Posterior cingulate gyrus (tissue), 11 donors: Measurements from ENCODE around the gene DIP2C.
"Not testable (repeated sequence)": the region's sequence is repeated elsewhere in the genome, so short reads cannot be mapped to it uniquely, and the experiment has no call there.

Experiments
- DNase-seq, 10 donors: peaks; one replicate each; pipeline versions ENCODE4 v3.0.0 to v3.0.0-alpha.2; 2020 to 2021; ENCODE audit warnings: mixed read lengths in 3 of 10
- intact Hi-C: fragments of 100-400 bp; cut with DNase I; formaldehyde crosslinking; loops from one replicate; pipeline ENCODE4 v1.15.1; 2023

DIP2C gene

DNA sequence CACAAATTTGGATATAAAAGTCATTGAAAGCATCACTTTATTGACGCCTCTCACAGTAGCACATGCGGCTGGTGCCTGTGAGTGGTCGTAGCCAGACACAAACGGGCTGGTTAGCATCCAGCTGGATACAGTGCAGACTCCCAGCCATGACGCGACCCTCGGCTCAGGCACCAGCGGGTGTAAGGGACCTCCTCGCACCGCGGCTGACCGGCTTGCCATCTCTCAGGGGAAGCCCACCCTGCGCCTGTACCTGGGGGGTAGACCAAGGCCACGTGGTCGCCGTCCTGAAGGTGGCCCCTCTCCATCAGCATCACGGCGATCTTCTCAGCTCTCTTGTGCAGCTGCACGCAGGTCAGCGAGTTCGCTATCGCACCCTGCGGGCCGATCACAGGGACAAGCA, 340.4 kb downstream of the DIP2C start:
- DNase-seq: peak in 1 of 10 donors; percentile 74
- intact Hi-C loops: no loop called here

DNA sequence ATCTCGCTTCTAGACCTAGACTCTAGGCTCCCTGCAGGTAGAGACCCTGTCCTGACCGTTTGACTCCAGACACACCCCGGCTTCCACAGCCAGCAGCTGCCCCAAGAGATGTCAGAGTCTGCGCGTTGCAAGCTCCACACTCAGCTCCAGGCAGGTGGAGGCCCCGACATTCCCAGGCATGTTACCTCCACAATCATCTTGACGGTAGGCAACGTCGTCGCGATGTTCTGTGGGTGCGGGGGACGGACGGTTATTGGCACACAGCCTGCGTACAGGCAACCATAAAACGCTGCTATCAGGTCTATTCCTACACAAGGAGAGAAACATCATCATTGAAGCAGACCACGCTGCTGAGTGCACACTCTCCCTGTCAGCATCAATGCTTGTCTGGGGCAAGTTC, 341.0 kb downstream of the DIP2C start:
- peak in 1 of 10 donors; percentile 63 for DNase-seq
- intact Hi-C loops: no loop called here

DNA sequence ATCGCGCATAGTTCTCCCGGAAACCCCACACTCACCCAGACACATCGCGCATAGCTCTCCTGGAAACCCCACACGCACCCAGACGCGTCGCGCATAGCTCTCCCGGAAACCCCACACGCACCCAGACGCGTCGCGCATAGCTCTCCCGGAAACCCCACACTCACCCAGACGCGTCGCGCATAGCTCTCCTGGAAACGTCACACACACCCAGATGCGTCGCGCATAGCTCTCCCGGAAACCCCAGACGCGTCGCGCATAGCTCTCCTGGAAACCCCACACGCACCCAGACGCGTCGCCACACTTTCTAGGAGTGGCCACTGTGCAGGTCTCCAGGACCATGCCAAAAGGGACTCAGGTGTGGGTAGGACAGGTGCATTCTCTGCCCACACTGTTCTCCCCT, 341.7 kb downstream of the DIP2C start:
- intact Hi-C loops: not testable (repeated sequence)
- peak in 1 of 10 donors; percentile 54 for DNase-seq

DNA sequence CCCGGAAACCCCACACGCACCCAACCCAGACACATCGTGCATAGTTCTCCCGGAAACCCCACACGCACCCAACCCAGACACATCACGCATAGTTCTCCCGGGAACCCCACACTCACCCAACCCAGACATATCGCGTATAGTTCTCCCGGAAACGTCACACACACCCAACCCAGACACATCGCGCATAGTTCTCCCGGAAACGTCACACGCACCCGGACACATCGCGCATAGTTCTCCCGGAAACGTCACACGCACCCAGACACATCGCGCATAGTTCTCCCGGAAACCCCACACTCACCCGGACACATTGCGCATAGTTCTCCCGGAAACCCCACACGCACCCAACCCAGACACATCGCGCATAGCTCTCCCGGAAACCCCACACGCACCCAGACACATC, 342.3 kb downstream of the DIP2C start:
- peak in 1 of 10 donors; percentile 69 for DNase-seq
- intact Hi-C loops: not testable (repeated sequence)

DNA sequence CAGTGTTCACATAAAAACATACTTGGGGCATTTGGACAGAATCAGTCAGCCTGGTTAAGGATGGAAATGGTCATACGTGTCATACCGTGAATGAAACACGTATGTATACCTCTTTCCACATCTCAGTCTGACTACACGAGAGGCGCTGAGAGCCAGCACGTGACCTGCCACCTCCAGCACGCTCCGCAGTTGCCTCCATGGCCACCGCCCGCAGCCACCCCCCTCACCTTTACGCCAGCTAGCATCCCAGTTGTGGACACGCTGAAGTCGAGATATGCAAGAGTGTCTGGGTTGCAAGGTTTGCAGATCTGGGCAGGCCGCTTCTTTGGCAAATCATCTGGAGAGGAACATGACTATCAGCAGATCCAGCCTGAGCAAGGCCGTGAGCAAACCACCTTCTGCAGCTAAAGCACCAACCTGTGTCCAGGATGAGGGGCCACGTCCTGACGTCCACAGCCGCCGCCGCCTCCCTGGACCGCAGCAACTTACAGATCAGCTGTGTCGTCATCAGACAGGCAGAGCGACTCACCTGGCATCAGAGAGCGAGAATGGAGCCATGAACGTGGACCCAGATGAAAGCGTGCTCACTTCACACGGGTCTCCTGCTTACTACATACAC, 344.8 kb downstream of the DIP2C start:
- intact Hi-C loops: no loop called here
- DNase-seq: peak in 1 of 10 donors; percentile 55

DNA sequence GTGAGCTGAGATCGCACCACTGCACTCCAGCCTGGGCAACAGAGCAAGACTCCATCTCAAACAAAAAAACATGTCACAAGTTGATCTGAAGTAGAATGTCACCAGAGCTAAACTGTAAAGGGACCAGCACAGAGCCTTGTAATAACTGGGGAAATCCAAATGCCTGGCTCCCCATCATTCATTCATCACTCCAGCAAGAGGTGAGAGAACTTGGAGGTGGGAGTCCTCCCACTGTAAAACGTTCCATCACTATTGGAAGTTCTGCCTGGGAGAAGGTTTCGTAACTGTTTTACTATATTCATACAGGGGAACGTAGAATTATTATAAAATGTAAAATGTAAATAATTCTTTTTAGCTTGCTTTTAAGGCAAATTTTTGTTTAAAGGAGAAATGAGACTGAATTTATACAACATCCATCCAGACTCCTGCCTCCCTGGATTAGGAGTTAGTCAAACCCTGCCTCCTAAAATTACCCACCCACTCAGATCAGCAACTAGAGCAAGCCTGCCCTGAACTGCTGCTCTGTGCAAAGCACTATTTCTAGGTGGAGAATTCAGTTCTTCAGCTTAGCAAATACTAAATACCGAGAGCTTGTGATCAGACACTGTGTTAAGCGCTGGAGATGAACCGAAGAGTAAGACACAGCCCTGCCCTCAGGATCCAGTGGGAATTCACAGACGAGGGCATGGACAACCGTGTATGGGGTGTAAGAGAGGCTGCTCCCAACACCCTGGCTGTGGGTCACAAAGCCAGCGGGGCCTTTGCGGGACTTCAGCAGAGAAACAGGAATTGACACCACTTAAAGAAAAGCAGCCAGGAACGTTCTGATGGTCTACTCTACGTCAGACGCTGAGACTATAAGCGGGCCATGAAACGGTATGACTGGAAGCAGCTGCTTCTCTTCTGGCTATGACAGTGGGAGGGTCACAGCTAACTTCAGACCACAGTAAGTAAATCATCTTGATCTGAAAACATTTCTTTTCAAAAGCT, 345.9 kb downstream of the DIP2C start:
- no peak for DNase-seq

DNA sequence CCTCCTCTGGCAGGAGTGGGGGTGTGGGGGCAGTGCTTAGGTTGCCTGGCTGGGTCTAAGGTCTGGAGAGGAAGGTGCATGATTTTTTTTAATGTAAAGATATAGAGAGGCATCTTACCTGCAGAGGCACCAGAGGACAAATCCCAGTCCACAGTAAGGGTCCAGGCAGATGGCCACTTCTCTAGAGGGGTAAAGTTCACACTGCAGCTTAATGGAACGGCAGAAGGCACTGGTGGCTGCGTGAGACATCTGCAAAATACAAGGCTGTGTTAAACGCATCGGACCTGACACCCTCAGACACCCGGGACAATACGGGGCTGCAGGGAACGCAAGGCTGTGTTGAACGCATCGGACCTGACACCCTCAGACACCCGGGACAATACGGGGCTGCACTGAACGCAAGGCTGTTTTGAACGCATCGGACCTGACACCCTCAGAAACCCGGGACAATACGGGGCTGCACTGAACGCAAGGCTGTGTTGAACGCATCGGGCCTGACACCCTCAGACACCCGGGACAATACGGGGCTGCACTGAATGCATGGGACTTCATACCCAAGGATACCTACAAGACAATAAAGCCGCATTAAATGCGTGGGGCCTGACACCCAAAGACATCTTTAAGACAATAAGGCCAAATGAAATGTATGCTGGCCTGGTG, 348.3 kb downstream of the DIP2C start:
- no peak for DNase-seq
- intact Hi-C loops: no loop called here

More for the DNA sequence above, 345.9 kb downstream of the DIP2C start:
- intact Hi-C loops: no loop called here

DNA sequence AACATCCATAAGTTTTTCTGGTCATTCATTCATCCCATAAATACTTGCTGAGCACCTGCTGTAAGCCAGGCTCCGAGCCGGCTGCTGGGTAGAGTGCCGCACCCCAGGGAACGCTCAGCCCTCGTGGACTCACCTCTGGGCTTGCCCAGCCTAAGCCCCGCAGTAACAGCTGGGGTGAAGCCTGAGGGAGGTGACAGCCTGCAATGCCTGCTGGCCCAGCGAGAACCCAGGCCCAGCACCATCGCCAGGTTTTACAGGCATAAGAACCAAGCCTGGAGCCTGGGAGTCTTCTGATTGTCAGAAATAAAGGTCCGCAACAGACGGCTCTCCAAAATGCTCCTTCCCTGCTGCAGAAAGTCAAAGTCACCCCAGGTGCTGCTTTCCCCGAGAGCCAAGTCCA, 348.8 kb downstream of the DIP2C start:
- DNase-seq: no peak
- intact Hi-C loops: no loop called here

DNA sequence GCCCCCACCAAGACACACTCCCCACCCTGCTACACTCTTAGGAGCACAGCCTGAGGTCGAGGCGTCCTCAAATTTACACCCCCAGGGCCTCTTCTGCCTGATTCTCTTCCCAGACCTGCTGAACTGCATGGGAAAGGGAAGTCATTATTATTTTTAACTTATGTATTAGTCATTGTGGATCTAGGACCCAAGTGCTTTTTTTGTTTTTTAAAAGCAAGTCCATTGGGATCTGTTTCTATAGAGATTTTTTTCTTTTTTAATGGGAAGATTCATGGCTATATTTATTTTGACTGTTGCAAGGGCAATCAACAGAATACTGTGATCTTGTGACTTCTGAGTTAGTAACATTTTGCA, 350.5 kb downstream of the DIP2C start:
- DNase-seq: no peak
- intact Hi-C loops: no loop called here

DNA sequence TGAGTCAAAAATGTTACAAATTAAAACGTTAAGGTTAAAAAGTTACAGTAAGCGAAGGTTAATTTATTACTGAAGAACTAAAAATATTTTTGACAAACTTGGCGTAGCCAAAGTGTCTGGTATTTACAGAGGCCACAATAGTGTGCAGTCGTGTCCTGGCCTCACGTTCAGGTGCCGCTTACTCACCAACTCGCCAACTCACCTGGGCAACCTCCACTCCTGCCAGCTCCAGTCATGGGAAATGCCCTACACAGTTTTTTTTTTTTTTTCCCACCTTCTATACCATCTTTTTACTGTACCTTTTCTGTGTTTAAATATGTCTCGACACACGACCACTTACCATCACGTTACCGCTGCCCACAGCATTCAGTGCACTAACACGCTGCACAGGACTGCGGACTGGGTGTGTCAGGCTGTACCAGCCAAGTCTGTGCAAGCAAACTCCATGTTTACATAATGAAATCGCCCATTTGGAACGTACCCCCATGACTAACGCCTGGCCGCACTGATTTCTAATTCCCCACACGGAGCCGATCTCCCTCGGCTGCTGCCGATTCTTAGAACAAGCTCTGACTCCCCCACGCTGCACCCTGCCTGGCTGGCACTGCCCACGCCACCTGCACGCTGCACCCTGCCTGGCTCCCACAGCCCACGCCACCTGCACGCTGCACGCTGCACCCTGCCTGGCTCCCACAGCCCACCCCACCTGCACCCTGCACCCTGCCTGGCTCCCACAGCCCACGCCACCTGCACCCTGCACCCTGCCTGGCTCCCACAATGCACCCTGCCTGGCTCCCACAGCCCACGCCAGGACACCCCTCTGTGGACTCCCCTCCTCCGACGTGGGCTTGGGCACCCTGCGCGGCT, 351.1 kb downstream of the DIP2C start:
- DNase-seq: peak in 5 of 10 donors; percentile 27 to 88 (median 79)
- intact Hi-C loops: no loop called here

DNA sequence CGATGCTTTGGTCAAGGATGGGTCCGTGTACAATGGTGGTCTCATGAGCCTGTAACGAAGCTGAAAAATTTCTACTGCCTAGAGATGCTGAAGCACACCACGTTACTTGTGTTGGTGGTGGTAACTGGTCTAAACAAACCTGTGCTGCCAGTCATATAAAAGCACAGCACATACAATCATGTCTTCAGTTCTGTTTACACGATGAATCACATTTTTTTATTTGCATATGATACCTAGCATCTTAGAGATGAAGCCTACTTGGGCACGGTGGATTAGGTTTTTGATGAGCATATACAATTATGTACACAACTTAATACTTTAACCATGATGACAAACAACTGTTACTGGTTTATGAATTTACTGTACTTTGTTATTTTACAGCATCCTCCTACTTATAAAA, 353.2 kb downstream of the DIP2C start:
- DNase-seq: no peak
- intact Hi-C loops: no loop called here

DNA sequence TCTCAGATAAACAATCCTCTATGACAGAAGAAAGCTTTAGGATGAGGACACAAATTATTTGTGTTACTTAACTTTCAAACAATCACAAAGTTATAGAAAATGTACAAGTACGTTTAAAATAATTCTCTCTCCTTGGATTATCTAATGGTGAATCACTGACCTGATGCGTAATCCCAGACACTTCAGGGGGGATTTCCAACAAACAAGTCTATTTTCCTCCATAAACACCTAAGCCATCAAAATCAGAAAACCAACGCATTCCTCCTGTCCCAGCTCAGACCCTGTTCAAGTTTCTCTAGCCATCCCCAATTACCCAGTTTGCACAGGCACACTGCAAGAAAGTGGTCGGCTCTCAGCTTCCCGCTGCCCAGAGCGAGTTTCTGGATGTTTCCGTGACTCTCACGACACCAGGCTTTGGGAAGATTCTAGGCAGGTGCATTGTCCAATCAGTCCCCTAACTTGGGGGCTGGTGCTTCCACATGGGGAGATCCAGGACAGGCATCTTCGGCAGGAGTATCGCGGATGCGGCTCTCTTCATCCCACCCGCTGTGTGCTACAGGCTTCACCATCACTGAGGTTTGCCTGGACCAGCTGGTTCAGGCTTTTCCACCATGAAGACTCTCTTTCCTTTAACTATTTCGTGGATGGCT, 354.2 kb downstream of the DIP2C start:
- DNase-seq: no peak
- intact Hi-C loops: no loop called here

DNA sequence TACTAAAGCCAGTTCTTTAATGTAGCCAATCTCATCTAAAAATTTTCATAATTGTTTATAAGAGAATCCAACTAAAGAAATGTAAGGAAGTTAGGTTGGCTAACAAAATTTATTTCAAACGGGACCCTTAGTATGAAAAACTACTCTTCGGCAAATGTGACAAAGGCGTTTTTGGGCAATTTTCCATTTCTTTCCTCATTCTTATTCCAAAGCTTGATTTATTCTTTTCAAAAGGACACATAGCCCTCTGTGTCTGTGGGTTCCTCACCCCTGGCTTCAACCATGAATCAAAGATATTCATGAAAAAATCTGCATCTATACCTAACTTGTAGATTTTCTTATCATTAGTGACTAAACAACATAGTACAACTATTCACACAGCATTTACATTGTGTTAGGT, 358.3 kb downstream of the DIP2C start:
- intact Hi-C loops: no loop called here
- DNase-seq: no peak

DNA sequence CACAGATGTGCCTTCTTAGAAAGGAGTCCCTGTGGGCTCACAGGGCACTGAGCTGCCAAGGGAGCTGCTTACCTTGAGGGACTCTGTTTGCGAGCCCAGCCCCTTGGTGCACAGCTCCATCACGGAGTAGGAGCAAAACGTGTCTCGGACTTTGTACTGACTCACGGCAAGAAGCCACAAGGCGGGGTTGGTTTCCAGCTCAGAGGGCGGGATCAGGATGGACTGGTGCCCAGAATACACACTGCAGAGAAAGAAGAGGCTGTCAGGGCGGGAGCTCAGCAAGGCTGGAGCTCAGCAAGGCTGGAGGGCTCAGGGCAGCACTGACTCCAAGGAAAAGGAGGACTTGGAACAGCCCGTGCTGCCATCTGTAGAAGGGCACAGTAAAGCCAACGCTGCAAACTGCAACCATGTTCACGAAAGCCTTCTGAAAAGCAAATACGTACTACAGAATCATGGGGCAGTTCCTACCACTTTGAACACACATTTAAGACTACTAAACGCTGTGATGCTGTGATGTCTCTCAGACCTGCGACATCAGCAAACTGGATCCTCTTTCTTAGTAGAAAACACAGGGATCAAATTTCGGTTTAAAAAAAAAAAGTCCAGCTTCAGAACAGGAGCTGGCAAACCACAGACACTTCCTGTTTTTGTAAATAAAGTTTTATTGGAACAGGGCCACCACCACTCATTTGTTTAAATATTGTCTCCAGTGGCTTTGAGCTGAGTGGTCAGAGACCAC, 359.9 kb downstream of the DIP2C start:
- peak; percentile 53 to 94 (median 72) for DNase-seq
- intact Hi-C loops: no loop called here

DNA sequence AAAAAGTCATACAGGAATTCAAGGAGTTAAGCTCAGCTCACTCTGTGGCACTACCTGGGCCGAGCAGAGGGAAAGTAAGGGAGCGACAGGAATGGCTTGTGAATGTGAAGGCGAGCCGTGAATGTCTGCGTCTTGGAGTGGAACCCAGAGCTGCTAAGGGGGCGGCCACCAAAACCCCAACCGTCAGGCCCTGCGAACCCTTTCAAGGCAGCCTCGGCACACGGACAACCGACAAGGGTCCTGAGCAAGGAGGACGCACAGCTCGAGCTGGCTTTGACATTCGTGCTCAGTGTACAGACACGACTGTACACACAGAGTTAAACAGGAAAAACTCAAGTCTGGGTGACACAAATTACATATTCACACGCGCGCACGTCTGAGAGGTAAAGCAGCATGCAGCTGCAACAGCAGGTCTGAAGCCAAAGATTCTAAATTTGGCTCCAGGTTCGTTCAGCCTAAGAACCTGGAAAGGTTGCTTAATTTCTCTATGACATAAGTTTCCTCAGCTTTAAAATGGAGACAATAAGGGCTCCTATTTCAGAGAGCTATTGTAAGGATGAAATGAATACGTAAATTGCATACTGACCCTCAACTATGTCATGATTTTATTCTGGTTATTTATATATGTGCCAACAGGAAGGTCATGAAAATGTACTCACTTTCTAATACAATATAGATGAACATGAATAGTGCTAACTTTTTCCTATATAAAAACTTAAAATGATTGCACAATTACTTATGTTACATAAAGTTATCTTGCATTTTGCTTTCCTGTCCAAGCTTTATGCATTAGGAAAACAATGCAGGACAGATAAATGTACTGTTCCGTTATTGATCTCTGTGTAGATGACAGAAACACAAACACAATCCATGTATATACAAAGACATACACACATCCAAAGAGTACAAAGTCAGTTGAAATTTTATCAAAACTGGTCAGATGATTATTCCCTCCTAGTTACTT, 361.3 kb downstream of the DIP2C start:
- DNase-seq: peak in 1 of 10 donors; percentile 67

DNA sequence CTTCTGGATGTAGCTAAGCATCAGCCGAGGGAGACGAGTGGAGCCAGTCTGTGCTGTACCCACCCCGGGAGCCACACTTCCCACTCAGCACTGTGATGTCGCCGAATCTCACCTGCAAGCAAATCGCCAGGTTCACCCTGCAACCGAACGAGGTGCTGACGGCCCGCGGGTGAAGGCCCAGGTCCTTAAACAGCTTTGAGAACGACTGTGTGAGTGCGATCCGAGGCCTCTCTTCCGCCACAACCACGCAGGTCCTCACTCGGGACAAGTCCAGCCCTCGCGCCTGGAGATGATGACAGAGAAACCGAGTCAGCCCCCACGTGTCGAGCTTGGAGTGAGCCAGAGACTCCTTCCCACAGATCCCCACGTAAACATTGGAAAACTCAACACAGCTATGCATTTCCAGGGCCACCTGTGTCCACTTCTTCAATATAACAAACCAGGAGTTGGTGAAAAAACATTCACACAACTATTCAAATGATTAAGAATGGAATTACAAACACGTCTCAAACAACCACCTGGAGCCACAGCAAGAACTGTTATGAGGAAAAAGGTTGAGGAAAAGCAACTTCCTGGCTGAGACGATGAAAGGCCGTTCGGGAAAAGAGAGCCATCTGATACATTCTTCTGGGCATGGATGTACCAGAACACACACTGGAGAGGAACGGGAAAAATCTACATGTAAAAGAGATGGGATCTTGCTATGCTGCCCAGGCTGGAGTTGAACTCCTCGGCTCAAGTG, 362.4 kb downstream of the DIP2C start:
- DNase-seq: peak in 1 of 10 donors; percentile 69
- intact Hi-C loops: no loop called here

More for the DNA sequence above, 361.3 kb downstream of the DIP2C start:
- intact Hi-C loops: no loop called here

DNA sequence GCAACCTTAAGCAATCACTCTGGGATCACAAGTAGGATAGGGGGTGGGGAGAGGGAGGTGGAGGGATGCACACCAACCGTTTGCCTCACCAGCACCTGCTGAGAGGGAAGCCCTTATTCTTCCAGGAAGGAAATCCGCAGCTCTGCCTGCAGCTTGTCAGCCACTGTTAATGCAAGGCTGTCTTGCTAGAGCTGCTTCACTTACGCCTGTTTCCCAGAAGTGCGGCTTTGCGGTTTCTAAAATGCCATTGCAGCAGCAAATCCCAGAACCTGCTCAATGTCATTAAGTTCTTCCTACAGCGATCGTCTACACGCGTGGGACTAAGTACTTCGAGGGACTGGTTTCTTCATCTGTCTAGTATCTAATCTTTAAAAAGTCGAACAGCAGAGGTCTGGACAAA, 363.1 kb downstream of the DIP2C start:
- no peak for DNase-seq
- intact Hi-C loops: no loop called here
